ENCODE data around the gene NOM1.

- TF ChIP-seq CTCF (IDR thresholded peaks at IDR 0.05) (no peak), ZFX (IDR thresholded peaks at IDR 0.05; ENCODE audit: borderline replicate concordance) (no peak)
Measured at GRCh38 chr7:156986378-156986777, 36.9 kb downstream of the NOM1 start.
